Activated naive CD8-positive, alpha-beta T cell (primary cell): ENCODE results near the gene AAR2.

Source experiments
- H3K27ac Mint-ChIP-seq: one replicate; pipeline ENCODE4 v1.8.0; 2021; ENCODE audit warnings: mixed read lengths
- H3K27me3 Mint-ChIP-seq: one replicate; pipeline ENCODE4 v1.8.0; 2021; ENCODE audit warnings: mixed read lengths
- H3K36me3 Mint-ChIP-seq: one replicate; pipeline ENCODE4 v1.8.0; 2021; ENCODE audit warnings: mixed read lengths
- H3K4me1 Mint-ChIP-seq: one replicate; pipeline ENCODE4 v1.8.0; 2021; ENCODE audit warnings: low read depth, mixed read lengths
- H3K4me3 Mint-ChIP-seq: one replicate; pipeline ENCODE4 v1.8.0; 2021; ENCODE audit warnings: mild to moderate bottlenecking, mixed read lengths
- H3K9me3 Mint-ChIP-seq: one replicate; pipeline ENCODE4 v1.8.0; 2021; ENCODE audit warnings: low read depth, mixed read lengths

The AAR2 gene

GRCh38 chr20:36210436-36211021 lies 25.7 kb upstream of the AAR2 start:
- Mint-ChIP-seq H3K4me1 (no peaks in the 10 kb centered on the region), H3K36me3 (no peaks in the 10 kb centered on the region), H3K4me3 (no peak overlapping the region), H3K27ac (no peak overlapping the region), H3K27me3 (no peaks in the 10 kb centered on the region), H3K9me3 (no peaks in the 10 kb centered on the region)

- H3K9me3 Mint-ChIP-seq, result no peaks in the 10 kb centered on the region
- H3K36me3 Mint-ChIP-seq, result no peaks in the 10 kb centered on the region
- no peak overlapping the region for H3K27ac Mint-ChIP-seq
- no peak overlapping the region for H3K4me3 Mint-ChIP-seq
- no peaks in the 10 kb centered on the region for H3K4me1 Mint-ChIP-seq
- no peaks in the 10 kb centered on the region for H3K27me3 Mint-ChIP-seq
Measured at GRCh38 chr20:36213362-36213761, 22.9 kb upstream of the AAR2 start.

GRCh38 chr20:36214684-36215256 lies 21.5 kb upstream of the AAR2 start:
- H3K4me1 Mint-ChIP-seq, result no peaks in the 10 kb centered on the region
- no peaks in the 10 kb centered on the region for H3K27me3 Mint-ChIP-seq
- H3K36me3 Mint-ChIP-seq, result no peaks in the 10 kb centered on the region
- H3K27ac Mint-ChIP-seq, result no peak overlapping the region
- H3K4me3 Mint-ChIP-seq, result no peak overlapping the region
- no peaks in the 10 kb centered on the region for H3K9me3 Mint-ChIP-seq

- Mint-ChIP-seq H3K27ac (no peak overlapping the region), H3K27me3 (no peaks in the 10 kb centered on the region), H3K36me3 (no peaks in the 10 kb centered on the region)
Measured at GRCh38 chr20:36215778-36216177, 20.5 kb upstream of the AAR2 start.

GRCh38 chr20:36216314-36217025 lies 19.8 kb upstream of the AAR2 start:
- Mint-ChIP-seq H3K27ac (no peak overlapping the region), H3K4me3 (no peak overlapping the region)

More at GRCh38 chr20:36215778-36216177, 20.5 kb upstream of the AAR2 start:
- H3K4me3 Mint-ChIP-seq, result no peak overlapping the region
- H3K4me1 Mint-ChIP-seq, result no peaks in the 10 kb centered on the region
- no peaks in the 10 kb centered on the region for H3K9me3 Mint-ChIP-seq

GRCh38 chr20:36217226-36217625 lies 19.1 kb upstream of the AAR2 start:
- no peaks in the 10 kb centered on the region for H3K4me1 Mint-ChIP-seq
- no peaks in the 10 kb centered on the region for H3K27me3 Mint-ChIP-seq
- H3K4me3 Mint-ChIP-seq, result no peak overlapping the region
- H3K36me3 Mint-ChIP-seq, result no peaks in the 10 kb centered on the region
- no peak overlapping the region for H3K27ac Mint-ChIP-seq
- H3K9me3 Mint-ChIP-seq, result no peaks in the 10 kb centered on the region

More at GRCh38 chr20:36216314-36217025, 19.8 kb upstream of the AAR2 start:
- H3K36me3 Mint-ChIP-seq, result no peaks in the 10 kb centered on the region
- H3K9me3 Mint-ChIP-seq, result no peaks in the 10 kb centered on the region
- H3K27me3 Mint-ChIP-seq, result no peaks in the 10 kb centered on the region
- H3K4me1 Mint-ChIP-seq, result no peaks in the 10 kb centered on the region

GRCh38 chr20:36218380-36219064 lies 17.8 kb upstream of the AAR2 start:
- no peak overlapping the region for H3K27ac Mint-ChIP-seq

GRCh38 chr20:36219671-36220220 lies 16.5 kb upstream of the AAR2 start:
- Mint-ChIP-seq H3K27me3 (no peaks in the 10 kb centered on the region), H3K27ac (no peak overlapping the region), H3K36me3 (no peaks in the 10 kb centered on the region), H3K4me3 (no peak overlapping the region), H3K4me1 (no peaks in the 10 kb centered on the region), H3K9me3 (no peaks in the 10 kb centered on the region)

More at GRCh38 chr20:36218380-36219064, 17.8 kb upstream of the AAR2 start:
- H3K9me3 Mint-ChIP-seq, result no peaks in the 10 kb centered on the region
- H3K4me3 Mint-ChIP-seq, result no peak overlapping the region
- no peaks in the 10 kb centered on the region for H3K4me1 Mint-ChIP-seq
- H3K36me3 Mint-ChIP-seq, result no peaks in the 10 kb centered on the region
- no peaks in the 10 kb centered on the region for H3K27me3 Mint-ChIP-seq

GRCh38 chr20:36225666-36226065 lies 10.6 kb upstream of the AAR2 start:
- peaks cover 8% of the 10 kb centered on the region for H3K4me1 Mint-ChIP-seq
- no peak overlapping the region for H3K27ac Mint-ChIP-seq
- H3K9me3 Mint-ChIP-seq, result no peaks in the 10 kb centered on the region
- no peaks in the 10 kb centered on the region for H3K36me3 Mint-ChIP-seq
- no peaks in the 10 kb centered on the region for H3K27me3 Mint-ChIP-seq
- H3K4me3 Mint-ChIP-seq, result no peak overlapping the region

GRCh38 chr20:36228770-36229169 lies 7.5 kb upstream of the AAR2 start:
- Mint-ChIP-seq H3K4me3 (no peak overlapping the region), H3K36me3 (no peaks in the 10 kb centered on the region), H3K9me3 (no peaks in the 10 kb centered on the region), H3K27ac (no peak overlapping the region), H3K4me1 (peaks cover 8% of the 10 kb centered on the region), H3K27me3 (peaks cover 1% of the 10 kb centered on the region)

- Mint-ChIP-seq H3K36me3 (no peaks in the 10 kb centered on the region), H3K9me3 (no peaks in the 10 kb centered on the region), H3K4me3 (no peak overlapping the region), H3K4me1 (peaks cover 8% of the 10 kb centered on the region), H3K27ac (no peak overlapping the region), H3K27me3 (peaks cover 1% of the 10 kb centered on the region)
Measured at GRCh38 chr20:36230019-36230418, 6.3 kb upstream of the AAR2 start.

GRCh38 chr20:36231331-36231730 lies 4.9 kb upstream of the AAR2 start:
- Mint-ChIP-seq H3K4me1 (peaks cover 10% of the 10 kb centered on the region), H3K4me3 (no peak overlapping the region), H3K36me3 (no peaks in the 10 kb centered on the region), H3K9me3 (no peaks in the 10 kb centered on the region), H3K27ac (no peak overlapping the region), H3K27me3 (peaks cover 1% of the 10 kb centered on the region)

- no peaks in the 10 kb centered on the region for H3K36me3 Mint-ChIP-seq
- H3K4me3 Mint-ChIP-seq, result no peak overlapping the region
- H3K27me3 Mint-ChIP-seq, result peaks cover 1% of the 10 kb centered on the region
- H3K4me1 Mint-ChIP-seq, result peaks cover 31% of the 10 kb centered on the region
- H3K27ac Mint-ChIP-seq, result no peak overlapping the region
- no peaks in the 10 kb centered on the region for H3K9me3 Mint-ChIP-seq
Measured at GRCh38 chr20:36234771-36235320, 1.4 kb upstream of the AAR2 start.

GRCh38 chr20:36236786-36237121 lies 476 bp downstream of the AAR2 start:
- Mint-ChIP-seq H3K4me1 (peaks cover 46% of the 10 kb centered on the region), H3K9me3 (no peaks in the 10 kb centered on the region), H3K4me3 (peak overlapping the region; percentile 88), H3K36me3 (no peaks in the 10 kb centered on the region), H3K27me3 (peaks cover 1% of the 10 kb centered on the region), H3K27ac (peak overlapping the region; percentile 95)

- H3K4me1 Mint-ChIP-seq, result peaks cover 48% of the 10 kb centered on the region
- no peaks in the 10 kb centered on the region for H3K36me3 Mint-ChIP-seq
- peak overlapping the region; percentile 88 for H3K4me3 Mint-ChIP-seq
- H3K27me3 Mint-ChIP-seq, result peaks cover 1% of the 10 kb centered on the region
- H3K9me3 Mint-ChIP-seq, result no peaks in the 10 kb centered on the region
- peak overlapping the region; percentile 95 for H3K27ac Mint-ChIP-seq
Measured at GRCh38 chr20:36237477-36237876, 1.2 kb downstream of the AAR2 start.
